Esophagus squamous epithelium (tissue), 5 donors: ENCODE data around the gene TMEM235. TPM values are rescaled to one million over a fixed set of nuclear protein-coding genes. Genes with fewer than 3 reads are reported as not detected.

Experiments used
- DNase-seq: peaks from one replicate; lab custom pipeline; 2025; lab: John Stamatoyannopoulos, UW
- H3K27ac ChIP-seq, 4 donors: fragments of 200-600 bp; sonication (generic); one replicate each; pipeline ENCODE4 v1.5.1; 2016 to 2019; ENCODE audit warnings: mild to moderate bottlenecking in 1 of 4
- H3K27me3 ChIP-seq, 4 donors: fragments of 200-600 bp; sonication (generic); 1 replicate in 3 of 4; 2 replicates in 1 of 4; pipeline versions ENCODE4 v1.5.1 to v1.6.0; 2017 to 2021; ENCODE audit warnings: antibody characterized with exemption in 1 of 4
- H3K36me3 ChIP-seq, 3 donors: fragments of 200-600 bp; sonication (generic); one replicate each; pipeline ENCODE4 v1.5.1; 2016 to 2019
- H3K4me1 ChIP-seq, 3 donors: fragments of 200-600 bp; sonication (generic); one replicate each; pipeline ENCODE4 v1.5.1; 2017 to 2019
- H3K4me3 ChIP-seq, 4 donors: fragments of 200-600 bp; sonication (generic); 1 replicate in 3 of 4; 2 replicates in 1 of 4; pipeline ENCODE4 v1.5.1; 2016 to 2019; ENCODE audit warnings: mild to moderate bottlenecking in 2 of 4, moderate library complexity in 1 of 4
- H3K9me3 ChIP-seq, 3 donors: fragments of 200-600 bp; sonication (generic); one replicate each; pipeline ENCODE4 v1.5.1; 2016 to 2019
- CTCF ChIP-seq, 6 experiments: fragments of 450-650 bp in 4 of 6; fragments of 200-600 bp in 2 of 6; sonication (generic) in 2 of 6; IDR thresholded peaks; one replicate each; pipeline ENCODE4 v1.5.1; 2016 to 2019; ENCODE audit warnings: antibody characterized with exemption in 6 of 6, mild to moderate bottlenecking in 4 of 6, moderate library complexity in 4 of 6
- POLR2A ChIP-seq, 4 donors: fragments of 450-650 bp; IDR thresholded peaks; one replicate each; pipeline ENCODE4 v1.6.1; 2017; ENCODE audit warnings: antibody characterized with exemption in 4 of 4, mild to moderate bottlenecking in 4 of 4, moderate library complexity in 3 of 4
- WGBS, 2 donors: methylation state at CpG; one replicate each; pipeline ENCODE4 v1.1.5; 2018; 5-methylcytosine and 5-hydroxymethylcytosine counted together
- intact Hi-C: fragments of 100-400 bp; cut with DNase I; formaldehyde crosslinking; loops from one replicate; pipeline ENCODE4 v1.15.0; 2022
- total RNA-seq, 4 donors: library from RNA; depleted of rRNA; stranded (reverse); fragments of >200 nt; gene quantifications; one replicate each; pipeline ENCODE4 v1.1.0, GENCODE V29; 2016
- donor health status: DM: yes; HTN: yes; CAD: no.

TMEM235 gene
- total RNA-seq, 4 donors from 2014 or later = 0.26 TPM; not detected in 3

GRCh38 chr17:78200451-78200850, 31.0 kb upstream of the TMEM235 start:
- WGBS, 2 donors = 87 to 92% methylated on average over 6 of the region's 6 CpGs
- intact Hi-C loops = no loop called here
- Histone ChIP-seq H3K4me1 (peaks cover 5 to 40% (median 13%) of the 10 kb centered on the region in 3 donors), H3K27ac (no peak overlapping the region), H3K27me3 (no peaks in the 10 kb centered on the region), H3K4me3 (no peak overlapping the region), H3K36me3 (peaks cover 5 to 69% (median 5%) of the 10 kb centered on the region in 3 donors), H3K9me3 (no peaks in the 10 kb centered on the region)
- DNase-seq = no peak
- no peak for TF ChIP-seq CTCF (IDR thresholded peaks at IDR 0.05)
- TF ChIP-seq POLR2A (IDR thresholded peaks at IDR 0.05) = no peak

- no peak overlapping the region for H3K27ac ChIP-seq
- WGBS, 2 donors = 82 to 100% methylated on average over 3 to 4 of the region's 8 CpGs
- no peak for DNase-seq
- no peak overlapping the region for H3K4me3 ChIP-seq
- H3K27me3 ChIP-seq = no peaks in the 10 kb centered on the region
- H3K9me3 ChIP-seq = no peaks in the 10 kb centered on the region
- H3K4me1 ChIP-seq = peaks cover 5 to 25% (median 13%) of the 10 kb centered on the region in 3 donors
- TF ChIP-seq CTCF (IDR thresholded peaks at IDR 0.05) (no peak), POLR2A (IDR thresholded peaks at IDR 0.05) (no peak)
- intact Hi-C loops = no loop called here
- peaks cover 5 to 58% (median 5%) of the 10 kb centered on the region in 3 donors for H3K36me3 ChIP-seq
These were observed 28.8 kb upstream of the TMEM235 start for GRCh38 chr17:78202666-78203065.

GRCh38 chr17:78204387-78205123, 26.9 kb upstream of the TMEM235 start:
- intact Hi-C loops = no loop called here
- TF ChIP-seq POLR2A (IDR thresholded peaks at IDR 0.05) = no peak
- TF ChIP-seq CTCF (IDR thresholded peaks at IDR 0.05) = no peak
- no peak overlapping the region for H3K4me3 ChIP-seq
- H3K36me3 ChIP-seq = peaks cover 5 to 56% (median 5%) of the 10 kb centered on the region in 3 donors
- no peaks in the 10 kb centered on the region for H3K27me3 ChIP-seq
- no peak for DNase-seq
- no peak overlapping the region for H3K27ac ChIP-seq
- H3K4me1 ChIP-seq = peaks cover 1 to 9% (median 2%) of the 10 kb centered on the region in 3 donors
- no peaks in the 10 kb centered on the region for H3K9me3 ChIP-seq
- WGBS, 2 donors = 87 to 96% methylated on average over 16 to 19 of the region's 22 CpGs

- Histone ChIP-seq H3K4me3 (no peak overlapping the region), H3K36me3 (peaks cover 5 to 56% (median 5%) of the 10 kb centered on the region in 3 donors), H3K9me3 (no peaks in the 10 kb centered on the region), H3K27me3 (no peaks in the 10 kb centered on the region), H3K4me1 (peaks cover 0 to 4% (median 0%) of the 10 kb centered on the region in 3 donors), H3K27ac (no peak overlapping the region)
- TF ChIP-seq CTCF (IDR thresholded peaks at IDR 0.05) (no peak), POLR2A (IDR thresholded peaks at IDR 0.05) (no peak)
- no peak for DNase-seq
- 97 to 100% methylated on average over 2 to 9 of the region's 17 CpGs for WGBS, 2 donors
- intact Hi-C loops = no loop called here
These were observed 26.2 kb upstream of the TMEM235 start for GRCh38 chr17:78205124-78205775.

GRCh38 chr17:78206298-78206697, 25.1 kb upstream of the TMEM235 start:
- Histone ChIP-seq H3K9me3 (no peaks in the 10 kb centered on the region), H3K27me3 (no peaks in the 10 kb centered on the region), H3K36me3 (peaks cover 5 to 56% (median 5%) of the 10 kb centered on the region in 3 donors), H3K27ac (no peak overlapping the region), H3K4me1 (no peaks in the 10 kb centered on the region), H3K4me3 (no peak overlapping the region)
- WGBS, 2 donors = 70 to 78% methylated on average over 7 of the region's 7 CpGs
- TF ChIP-seq CTCF (IDR thresholded peaks at IDR 0.05) = no peak
- TF ChIP-seq POLR2A (IDR thresholded peaks at IDR 0.05) = no peak
- intact Hi-C loops = no loop called here
- DNase-seq = no peak
